WERI-Rb-1 (cell line): ENCODE data around the gene TULP4.

ENCODE experiments used
- DNase-seq: peaks from one replicate; pipeline ENCODE4 v3.0.0-alpha.2; 2020
- H3K27ac ChIP-seq: fragments of 250-450 bp; sonication (Bioruptor Pico); 2 replicates; pipeline ENCODE4 v1.5.1; 2020; ENCODE audit warnings: mild to moderate bottlenecking, moderate library complexity
- H3K27me3 ChIP-seq: fragments of 250-450 bp; sonication (Bioruptor Pico); 2 replicates; pipeline ENCODE4 v1.5.1; 2021; ENCODE audit warnings: mild to moderate bottlenecking, low read depth, moderate library complexity; ENCODE audit not compliant: insufficient read depth, severe bottlenecking
- H3K36me3 ChIP-seq: fragments of 250-450 bp; sonication (Bioruptor Pico); 2 replicates; pipeline ENCODE4 v1.5.1; 2020; ENCODE audit warnings: mild to moderate bottlenecking, moderate library complexity
- H3K4me3 ChIP-seq: 2 replicates; pipeline ENCODE4 v1.5.1; 2011; ENCODE audit warnings: low read depth, mild to moderate bottlenecking, control low read depth, low read length
- H3K9me3 ChIP-seq: fragments of 250-450 bp; sonication (Bioruptor Pico); 2 replicates; pipeline ENCODE4 v1.5.1; 2021; ENCODE audit warnings: mild to moderate bottlenecking, moderate library complexity; ENCODE audit not compliant: severe bottlenecking
- TF ChIP-seq, protein P1 (sequence below): IDR thresholded peaks from 2 replicates; pipeline ENCODE4 v1.5.1; 2011; ENCODE audit warnings: low read depth, mild to moderate bottlenecking, control low read depth, inconsistent platforms, low read length

TULP4 gene

DNA sequence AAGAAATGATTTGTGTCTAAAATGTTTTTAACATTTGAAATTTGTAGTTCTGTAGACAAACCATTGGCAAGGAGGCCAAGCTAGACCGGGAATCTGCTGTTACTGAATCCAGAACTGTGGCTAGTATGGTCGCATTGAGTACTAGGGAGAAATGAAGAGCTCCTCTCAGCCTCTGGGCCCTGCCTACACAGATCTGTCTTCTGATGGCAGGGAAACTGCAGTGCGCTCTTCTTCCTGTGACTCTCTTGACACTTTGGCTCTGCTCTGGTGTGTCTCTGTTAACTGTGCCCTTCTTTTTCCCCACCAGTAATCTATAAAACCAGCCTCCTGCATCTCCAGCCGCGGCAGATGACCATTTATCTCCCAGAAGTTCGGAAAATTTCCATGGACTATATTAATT, 186.1 kb downstream of the TULP4 start:
- H3K4me3 ChIP-seq, result no peak overlapping the region
- TF ChIP-seq, protein P1, sequence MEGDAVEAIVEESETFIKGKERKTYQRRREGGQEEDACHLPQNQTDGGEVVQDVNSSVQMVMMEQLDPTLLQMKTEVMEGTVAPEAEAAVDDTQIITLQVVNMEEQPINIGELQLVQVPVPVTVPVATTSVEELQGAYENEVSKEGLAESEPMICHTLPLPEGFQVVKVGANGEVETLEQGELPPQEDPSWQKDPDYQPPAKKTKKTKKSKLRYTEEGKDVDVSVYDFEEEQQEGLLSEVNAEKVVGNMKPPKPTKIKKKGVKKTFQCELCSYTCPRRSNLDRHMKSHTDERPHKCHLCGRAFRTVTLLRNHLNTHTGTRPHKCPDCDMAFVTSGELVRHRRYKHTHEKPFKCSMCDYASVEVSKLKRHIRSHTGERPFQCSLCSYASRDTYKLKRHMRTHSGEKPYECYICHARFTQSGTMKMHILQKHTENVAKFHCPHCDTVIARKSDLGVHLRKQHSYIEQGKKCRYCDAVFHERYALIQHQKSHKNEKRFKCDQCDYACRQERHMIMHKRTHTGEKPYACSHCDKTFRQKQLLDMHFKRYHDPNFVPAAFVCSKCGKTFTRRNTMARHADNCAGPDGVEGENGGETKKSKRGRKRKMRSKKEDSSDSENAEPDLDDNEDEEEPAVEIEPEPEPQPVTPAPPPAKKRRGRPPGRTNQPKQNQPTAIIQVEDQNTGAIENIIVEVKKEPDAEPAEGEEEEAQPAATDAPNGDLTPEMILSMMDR, result no peak
- no peak overlapping the region for H3K27ac ChIP-seq
- DNase-seq, result no peak
- H3K36me3 ChIP-seq, result peaks cover 91% of the 10 kb centered on the region
- H3K9me3 ChIP-seq, result no peaks in the 10 kb centered on the region
- H3K27me3 ChIP-seq, result no peaks in the 10 kb centered on the region

DNA sequence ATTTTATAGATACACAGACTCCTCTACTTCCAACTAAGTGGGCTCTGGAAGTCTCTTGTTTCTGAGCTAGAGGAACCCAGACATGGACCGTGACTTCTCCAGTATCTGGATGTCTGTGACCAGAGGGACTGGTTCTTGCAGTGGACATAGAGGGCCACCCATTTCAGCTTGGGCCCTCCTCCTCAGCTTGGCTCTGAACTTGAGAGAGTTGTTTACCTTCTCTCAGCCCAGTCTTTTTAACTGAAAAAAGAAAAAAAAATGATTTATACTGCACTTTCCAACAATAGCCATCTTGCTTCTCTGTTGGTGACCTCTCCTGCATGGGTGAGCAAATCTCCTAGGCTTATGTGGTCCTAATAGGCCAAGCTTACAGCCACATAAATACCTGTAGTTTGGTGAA, 187.3 kb downstream of the TULP4 start:
- TF ChIP-seq, protein P1, result no peak
- H3K36me3 ChIP-seq, result peaks cover 86% of the 10 kb centered on the region
- H3K27me3 ChIP-seq, result no peaks in the 10 kb centered on the region
- no peaks in the 10 kb centered on the region for H3K9me3 ChIP-seq
- H3K27ac ChIP-seq, result peak overlapping the region; percentile 62
- H3K4me3 ChIP-seq, result no peak overlapping the region
- DNase-seq, result no peak

DNA sequence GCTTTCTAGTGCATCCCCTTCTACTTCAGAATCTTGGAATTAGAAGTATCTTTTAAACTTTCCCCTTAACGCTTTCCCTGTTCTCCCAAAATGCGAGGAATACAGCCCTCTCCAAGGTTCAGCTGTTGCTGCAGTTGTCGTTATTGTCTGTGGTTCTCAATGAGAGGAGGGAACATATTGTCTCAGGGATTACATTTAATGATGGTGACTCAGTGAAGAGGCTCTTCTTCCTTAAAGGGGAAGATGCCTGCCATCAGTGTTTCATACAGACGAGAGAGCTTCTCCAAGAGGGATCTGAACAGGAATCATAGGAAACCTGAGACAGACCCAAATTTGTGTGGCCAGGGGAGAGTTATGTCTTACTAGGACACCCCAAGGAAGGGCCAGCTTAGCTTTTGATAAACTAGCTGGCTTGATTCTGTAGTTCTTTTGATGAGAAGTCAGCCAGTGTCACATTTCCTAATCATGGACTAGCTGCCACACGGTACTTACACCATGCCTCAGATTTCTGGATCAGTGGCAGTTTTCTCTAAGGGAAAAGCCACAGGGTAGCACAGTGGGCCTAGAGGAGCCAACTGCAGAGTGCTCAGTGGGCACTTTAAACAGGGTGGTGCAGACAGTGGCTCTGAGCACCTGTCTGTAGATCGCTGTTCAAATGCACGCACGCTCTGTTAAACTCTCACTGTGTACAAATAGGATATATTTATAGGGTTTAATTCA, 187.9 kb downstream of the TULP4 start:
- DNase-seq, result no peak
- peak overlapping the region; percentile 62 for H3K27ac ChIP-seq
- TF ChIP-seq, protein P1, result no peak
- H3K4me3 ChIP-seq, result no peak overlapping the region
- no peaks in the 10 kb centered on the region for H3K9me3 ChIP-seq
- peaks cover 86% of the 10 kb centered on the region for H3K36me3 ChIP-seq
- H3K27me3 ChIP-seq, result no peaks in the 10 kb centered on the region

DNA sequence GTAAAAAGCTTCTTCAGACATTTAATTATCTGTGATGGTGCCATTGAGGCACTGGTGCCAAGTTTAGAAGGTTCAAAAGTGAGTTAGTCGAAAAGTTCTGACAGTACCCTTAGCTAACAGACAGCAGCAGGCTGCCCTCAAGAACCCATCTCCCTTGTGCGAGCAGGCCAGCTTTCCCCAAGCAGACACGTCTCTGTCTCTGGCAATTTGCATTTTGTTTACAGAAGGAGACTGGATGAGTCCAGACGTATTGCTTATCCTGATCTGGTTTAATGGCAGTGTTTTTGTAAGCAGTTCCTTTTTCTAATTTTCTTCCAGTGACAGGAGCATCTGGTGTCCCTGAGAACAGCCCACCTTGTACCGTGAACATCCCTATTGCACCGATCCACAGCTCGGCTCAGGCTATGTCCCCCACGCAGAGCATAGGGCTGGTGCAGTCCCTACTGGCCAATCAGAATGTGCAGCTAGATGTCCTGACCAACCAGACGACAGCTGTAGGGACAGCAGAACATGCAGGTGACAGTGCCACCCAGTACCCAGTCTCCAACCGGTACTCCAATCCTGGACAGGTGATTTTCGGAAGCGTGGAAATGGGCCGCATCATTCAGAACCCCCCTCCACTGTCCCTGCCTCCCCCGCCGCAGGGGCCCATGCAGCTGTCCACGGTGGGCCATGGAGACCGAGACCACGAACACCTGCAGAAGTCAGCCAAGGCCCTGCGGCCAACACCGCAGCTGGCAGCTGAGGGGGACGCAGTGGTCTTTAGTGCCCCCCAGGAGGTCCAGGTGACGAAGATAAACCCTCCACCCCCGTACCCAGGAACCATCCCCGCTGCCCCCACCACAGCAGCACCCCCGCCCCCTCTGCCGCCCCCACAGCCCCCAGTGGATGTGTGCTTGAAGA, 189.3 kb downstream of the TULP4 start:
- peaks cover 78% of the 10 kb centered on the region for H3K36me3 ChIP-seq
- TF ChIP-seq, protein P1, result no peak
- H3K4me3 ChIP-seq, result no peak overlapping the region
- no peaks in the 10 kb centered on the region for H3K27me3 ChIP-seq
- no peak for DNase-seq
- H3K9me3 ChIP-seq, result no peaks in the 10 kb centered on the region
- H3K27ac ChIP-seq, result no peak overlapping the region

DNA sequence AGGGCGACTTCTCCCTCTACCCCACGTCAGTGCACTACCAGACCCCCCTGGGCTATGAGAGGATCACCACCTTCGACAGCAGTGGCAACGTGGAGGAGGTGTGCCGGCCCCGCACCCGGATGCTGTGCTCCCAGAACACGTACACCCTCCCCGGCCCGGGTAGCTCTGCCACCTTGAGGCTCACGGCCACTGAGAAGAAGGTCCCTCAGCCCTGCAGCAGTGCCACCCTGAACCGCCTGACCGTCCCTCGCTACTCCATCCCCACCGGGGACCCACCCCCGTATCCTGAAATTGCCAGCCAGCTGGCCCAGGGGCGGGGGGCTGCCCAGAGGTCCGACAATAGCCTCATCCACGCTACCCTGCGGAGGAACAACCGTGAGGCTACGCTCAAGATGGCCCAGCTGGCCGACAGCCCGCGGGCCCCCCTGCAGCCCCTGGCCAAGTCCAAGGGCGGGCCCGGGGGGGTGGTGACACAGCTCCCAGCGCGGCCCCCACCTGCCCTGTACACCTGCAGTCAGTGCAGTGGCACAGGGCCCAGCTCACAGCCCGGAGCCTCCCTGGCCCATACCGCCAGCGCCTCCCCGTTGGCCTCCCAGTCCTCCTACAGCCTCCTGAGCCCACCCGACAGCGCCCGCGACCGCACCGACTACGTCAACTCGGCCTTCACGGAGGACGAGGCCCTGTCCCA, 190.1 kb downstream of the TULP4 start:
- H3K27ac ChIP-seq, result no peak overlapping the region
- no peak overlapping the region for H3K4me3 ChIP-seq
- no peaks in the 10 kb centered on the region for H3K27me3 ChIP-seq
- no peaks in the 10 kb centered on the region for H3K9me3 ChIP-seq
- DNase-seq, result no peak
- TF ChIP-seq, protein P1, result no peak
- peaks cover 78% of the 10 kb centered on the region for H3K36me3 ChIP-seq
